IPS-15b (cell line): ENCODE data around the gene SF3B3.

Experiments used
- H3K27me3 ChIP-seq: one replicate; pipeline ENCODE4 v1.6.1; 2013; ENCODE audit warnings: low read length; ENCODE audit not compliant: control insufficient read depth, insufficient read depth
- H3K36me3 ChIP-seq: one replicate; pipeline ENCODE4 v1.6.1; 2013; ENCODE audit warnings: low read length; ENCODE audit not compliant: control insufficient read depth, insufficient read depth
- H3K4me1 ChIP-seq: one replicate; pipeline ENCODE4 v1.6.1; 2013; ENCODE audit warnings: mild to moderate bottlenecking, low read length; ENCODE audit not compliant: control insufficient read depth, insufficient read depth
- H3K4me3 ChIP-seq: one replicate; pipeline ENCODE4 v1.5.1; 2013; ENCODE audit warnings: low read depth, low read length
- H3K9ac ChIP-seq: one replicate; pipeline ENCODE4 v1.6.1; 2013; ENCODE audit warnings: low read depth, mild to moderate bottlenecking, low read length
- H3K9me3 ChIP-seq: one replicate; pipeline ENCODE4 v1.6.1; 2013; ENCODE audit warnings: mild to moderate bottlenecking, low read length; ENCODE audit not compliant: control insufficient read depth, insufficient read depth

Gene SF3B3

GRCh38 chr16:70484867-70485266 lies 38.7 kb upstream of the SF3B3 start:
- Histone ChIP-seq H3K27me3 (no peaks in the 10 kb centered on the region), H3K9me3 (no peaks in the 10 kb centered on the region), H3K36me3 (peaks cover 29% of the 10 kb centered on the region), H3K9ac (no peak overlapping the region), H3K4me1 (no peaks in the 10 kb centered on the region), H3K4me3 (no peak overlapping the region)

- H3K36me3 ChIP-seq = peaks cover 10% of the 10 kb centered on the region
- H3K4me1 ChIP-seq = no peaks in the 10 kb centered on the region
- H3K9ac ChIP-seq = no peak overlapping the region
- no peak overlapping the region for H3K4me3 ChIP-seq
- H3K27me3 ChIP-seq = no peaks in the 10 kb centered on the region
- H3K9me3 ChIP-seq = no peaks in the 10 kb centered on the region
Observed at GRCh38 chr16:70490261-70490660, 33.4 kb upstream of the SF3B3 start.

GRCh38 chr16:70493802-70494201 lies 29.8 kb upstream of the SF3B3 start:
- Histone ChIP-seq H3K4me1 (no peaks in the 10 kb centered on the region), H3K27me3 (no peaks in the 10 kb centered on the region), H3K36me3 (peaks cover 20% of the 10 kb centered on the region), H3K4me3 (no peak overlapping the region), H3K9me3 (no peaks in the 10 kb centered on the region), H3K9ac (no peak overlapping the region)

GRCh38 chr16:70494202-70494770 lies 29.3 kb upstream of the SF3B3 start:
- Histone ChIP-seq H3K9me3 (no peaks in the 10 kb centered on the region), H3K4me3 (no peak overlapping the region), H3K9ac (no peak overlapping the region), H3K4me1 (no peaks in the 10 kb centered on the region), H3K36me3 (peaks cover 20% of the 10 kb centered on the region), H3K27me3 (no peaks in the 10 kb centered on the region)

- Histone ChIP-seq H3K27me3 (no peaks in the 10 kb centered on the region), H3K9ac (no peak overlapping the region), H3K4me1 (no peaks in the 10 kb centered on the region), H3K4me3 (no peak overlapping the region), H3K36me3 (peaks cover 20% of the 10 kb centered on the region), H3K9me3 (no peaks in the 10 kb centered on the region)
Observed at GRCh38 chr16:70494777-70495176, 28.8 kb upstream of the SF3B3 start.

- no peak overlapping the region for H3K4me3 ChIP-seq
- H3K4me1 ChIP-seq = no peaks in the 10 kb centered on the region
- H3K9ac ChIP-seq = no peak overlapping the region
- H3K27me3 ChIP-seq = no peaks in the 10 kb centered on the region
- no peaks in the 10 kb centered on the region for H3K9me3 ChIP-seq
- H3K36me3 ChIP-seq = peaks cover 20% of the 10 kb centered on the region
Observed at GRCh38 chr16:70495425-70496182, 28.0 kb upstream of the SF3B3 start.

- H3K9ac ChIP-seq = no peak overlapping the region
- no peaks in the 10 kb centered on the region for H3K27me3 ChIP-seq
- H3K4me3 ChIP-seq = no peak overlapping the region
- H3K9me3 ChIP-seq = no peaks in the 10 kb centered on the region
- peaks cover 20% of the 10 kb centered on the region for H3K36me3 ChIP-seq
- no peaks in the 10 kb centered on the region for H3K4me1 ChIP-seq
Observed at GRCh38 chr16:70496513-70496912, 27.1 kb upstream of the SF3B3 start.

- no peaks in the 10 kb centered on the region for H3K9me3 ChIP-seq
- H3K4me1 ChIP-seq = no peaks in the 10 kb centered on the region
- H3K27me3 ChIP-seq = no peaks in the 10 kb centered on the region
- no peak overlapping the region for H3K4me3 ChIP-seq
- peaks cover 21% of the 10 kb centered on the region for H3K36me3 ChIP-seq
- no peak overlapping the region for H3K9ac ChIP-seq
Observed at GRCh38 chr16:70508752-70509151, 14.9 kb upstream of the SF3B3 start.

- Histone ChIP-seq H3K9me3 (no peaks in the 10 kb centered on the region), H3K4me3 (no peak overlapping the region), H3K9ac (no peak overlapping the region), H3K36me3 (peaks cover 23% of the 10 kb centered on the region), H3K27me3 (no peaks in the 10 kb centered on the region), H3K4me1 (no peaks in the 10 kb centered on the region)
Observed at GRCh38 chr16:70510216-70510615, 13.4 kb upstream of the SF3B3 start.

GRCh38 chr16:70511833-70512232 lies 11.8 kb upstream of the SF3B3 start:
- Histone ChIP-seq H3K4me3 (no peak overlapping the region), H3K4me1 (no peaks in the 10 kb centered on the region), H3K9me3 (no peaks in the 10 kb centered on the region), H3K27me3 (no peaks in the 10 kb centered on the region), H3K36me3 (peaks cover 25% of the 10 kb centered on the region), H3K9ac (no peak overlapping the region)

GRCh38 chr16:70512456-70512855 lies 11.2 kb upstream of the SF3B3 start:
- Histone ChIP-seq H3K36me3 (peaks cover 22% of the 10 kb centered on the region), H3K27me3 (no peaks in the 10 kb centered on the region), H3K4me1 (no peaks in the 10 kb centered on the region), H3K9ac (no peak overlapping the region), H3K9me3 (no peaks in the 10 kb centered on the region), H3K4me3 (no peak overlapping the region)

GRCh38 chr16:70520612-70521297 lies 2.9 kb upstream of the SF3B3 start:
- no peaks in the 10 kb centered on the region for H3K9me3 ChIP-seq
- H3K36me3 ChIP-seq = no peaks in the 10 kb centered on the region
- no peaks in the 10 kb centered on the region for H3K27me3 ChIP-seq
- H3K9ac ChIP-seq = no peak overlapping the region
- H3K4me1 ChIP-seq = peaks cover 3% of the 10 kb centered on the region
- H3K4me3 ChIP-seq = no peak overlapping the region
